NCI-H2107 treated with DMSO at 0.1 percent for 48 hours (cell line): ENCODE measurements around the gene NAA80.
"Not testable (repeated sequence)": the region's sequence is repeated elsewhere in the genome, so short reads cannot be mapped to it uniquely, and the experiment has no call there.

Source experiments
- DNase-seq: peaks from one replicate; lab custom pipeline; 2025; ENCODE audit not compliant: unreplicated experiment; lab: John Stamatoyannopoulos, UW

NAA80 gene

GRCh38 chr3:50271314-50271936 is 27.8 kb downstream of the NAA80 start:
- DNase-seq = no peak

GRCh38 chr3:50270422-50271224 is 28.6 kb downstream of the NAA80 start:
- no peak for DNase-seq

GRCh38 chr3:50269977-50270413 is 29.2 kb downstream of the NAA80 start:
- DNase-seq = no peak

GRCh38 chr3:50269460-50269859 is 29.7 kb downstream of the NAA80 start:
- DNase-seq = no peak

- no peak for DNase-seq
Observed at GRCh38 chr3:50268703-50269451, 30.3 kb downstream of the NAA80 start, which contains the start of gene SEMA3B. Gene SEMA3B, plus strand, starts transcription at chr3:50269147. Its CDS starts 94 bp downstream, at chr3:50269241.

- DNase-seq = no peak
Observed at GRCh38 chr3:50268276-50268675, 30.9 kb downstream of the NAA80 start.

GRCh38 chr3:50267280-50267913 is 31.8 kb downstream of the NAA80 start:
- DNase-seq = no peak

GRCh38 chr3:50266836-50267235 is 32.4 kb downstream of the NAA80 start:
- no peak for DNase-seq

- no peak for DNase-seq
Observed at GRCh38 chr3:50266017-50266416, 33.2 kb downstream of the NAA80 start.

GRCh38 chr3:50265571-50265970 is 33.6 kb downstream of the NAA80 start:
- no peak for DNase-seq

GRCh38 chr3:50264964-50265485 is 34.2 kb downstream of the NAA80 start:
- DNase-seq = no peak

- no peak for DNase-seq
Observed at GRCh38 chr3:50264383-50264963, 34.7 kb downstream of the NAA80 start.

GRCh38 chr3:50263478-50264382 is 35.5 kb downstream of the NAA80 start:
- DNase-seq = no peak

GRCh38 chr3:50262778-50263177 is 36.4 kb downstream of the NAA80 start:
- DNase-seq = no peak

GRCh38 chr3:50262200-50262599 is 37.0 kb downstream of the NAA80 start:
- not testable (repeated sequence) for DNase-seq

GRCh38 chr3:50261505-50261904 is 37.7 kb downstream of the NAA80 start:
- DNase-seq = no peak

- no peak for DNase-seq
Observed at GRCh38 chr3:50260942-50261441, 38.2 kb downstream of the NAA80 start.

GRCh38 chr3:50260027-50260941 is 38.9 kb downstream of the NAA80 start:
- DNase-seq = peak; percentile 22
